GM12872 (cell line): Measurements from ENCODE around the gene OPCML.

Experiments
- TF ChIP-seq, protein P1 (sequence below): IDR thresholded peaks from 3 replicates; pipeline ENCODE4 v1.5.1; 2011; ENCODE audit warnings: low read depth, mild to moderate bottlenecking, low read length, moderate library complexity; ENCODE audit not compliant: insufficient read depth

OPCML gene

GRCh38 chr11:132586801-132587200 lies 945.5 kb downstream of the OPCML start:
- TF ChIP-seq, protein P1, sequence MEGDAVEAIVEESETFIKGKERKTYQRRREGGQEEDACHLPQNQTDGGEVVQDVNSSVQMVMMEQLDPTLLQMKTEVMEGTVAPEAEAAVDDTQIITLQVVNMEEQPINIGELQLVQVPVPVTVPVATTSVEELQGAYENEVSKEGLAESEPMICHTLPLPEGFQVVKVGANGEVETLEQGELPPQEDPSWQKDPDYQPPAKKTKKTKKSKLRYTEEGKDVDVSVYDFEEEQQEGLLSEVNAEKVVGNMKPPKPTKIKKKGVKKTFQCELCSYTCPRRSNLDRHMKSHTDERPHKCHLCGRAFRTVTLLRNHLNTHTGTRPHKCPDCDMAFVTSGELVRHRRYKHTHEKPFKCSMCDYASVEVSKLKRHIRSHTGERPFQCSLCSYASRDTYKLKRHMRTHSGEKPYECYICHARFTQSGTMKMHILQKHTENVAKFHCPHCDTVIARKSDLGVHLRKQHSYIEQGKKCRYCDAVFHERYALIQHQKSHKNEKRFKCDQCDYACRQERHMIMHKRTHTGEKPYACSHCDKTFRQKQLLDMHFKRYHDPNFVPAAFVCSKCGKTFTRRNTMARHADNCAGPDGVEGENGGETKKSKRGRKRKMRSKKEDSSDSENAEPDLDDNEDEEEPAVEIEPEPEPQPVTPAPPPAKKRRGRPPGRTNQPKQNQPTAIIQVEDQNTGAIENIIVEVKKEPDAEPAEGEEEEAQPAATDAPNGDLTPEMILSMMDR: no peak

GRCh38 chr11:132579634-132580327 lies 952.5 kb downstream of the OPCML start:
- TF ChIP-seq, protein P1: no peak

DNA sequence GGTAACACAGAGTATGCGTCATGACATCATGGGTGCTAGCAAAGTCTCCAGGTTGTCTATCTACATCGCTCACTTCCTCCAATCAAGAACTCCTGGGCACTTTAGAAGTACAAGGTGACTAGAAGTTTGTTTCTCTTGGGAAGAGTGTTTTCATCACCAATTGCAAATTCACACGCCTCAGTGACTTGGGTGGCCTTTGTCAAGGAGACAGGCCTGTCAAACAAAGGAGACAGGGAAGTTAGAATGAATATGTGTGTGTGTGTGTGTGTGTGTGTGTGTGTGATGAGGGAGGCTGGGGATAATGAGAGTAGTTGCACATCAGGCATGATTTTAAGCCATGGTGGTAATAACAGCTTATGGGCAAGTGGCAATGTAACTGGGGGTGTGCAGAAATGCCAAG lies 953.2 kb downstream of the OPCML start:
- TF ChIP-seq, protein P1: no peak

- TF ChIP-seq, protein P1: no peak
Observed at GRCh38 chr11:132578580-132578979, 953.7 kb downstream of the OPCML start.

GRCh38 chr11:132576706-132577105 lies 955.6 kb downstream of the OPCML start:
- TF ChIP-seq, protein P1: no peak

- TF ChIP-seq, protein P1: no peak
Observed at GRCh38 chr11:132564091-132564885, 968.0 kb downstream of the OPCML start.

GRCh38 chr11:132563050-132563449 lies 969.3 kb downstream of the OPCML start:
- TF ChIP-seq, protein P1: no peak
